WTC11 (cell line): ENCODE results near the gene ECT2. TPM values are rescaled to one million over a fixed set of nuclear protein-coding genes. Genes with fewer than 3 reads are reported as not detected.
A peak's percentile ranks its signal among the peaks of the same experiment; 100 is the strongest.

Source experiments
- ATAC-seq: fragments of 200-7000 bp; cut with Tn5 transposase; 2 replicates; pipeline ENCODE4 v1.10.0; 2021; ENCODE audit warnings: mild to moderate bottlenecking, moderate library complexity
- CTCF ChIA-PET: fragments of 300-600 bp; sonication (Branson Sonifier 250); formaldehyde crosslinking; loops from one replicate; lab custom pipeline; 2021; ENCODE audit warnings: antibody characterized with exemption; lab: Charles Lee
- POLR2A ChIA-PET: fragments of 350-600 bp; sonication (Branson Sonifier 250); formaldehyde crosslinking; loops from one replicate; lab custom pipeline; 2021; ENCODE audit warnings: antibody characterized with exemption; lab: Charles Lee
- DNase-seq: peaks from one replicate; pipeline ENCODE4 v3.0.0; 2021; ENCODE audit warnings: low spot score
- H3K27ac Mint-ChIP-seq: 2 replicates; pipeline ENCODE4 v1.8.0; 2021; ENCODE audit warnings: mixed read lengths
- H3K27me3 Mint-ChIP-seq: 2 replicates; pipeline ENCODE4 v1.8.0; 2021; ENCODE audit warnings: low read depth, mild to moderate bottlenecking, moderate library complexity, mixed read lengths
- H3K36me3 Mint-ChIP-seq: 2 replicates; pipeline ENCODE4 v1.8.0; 2021; ENCODE audit warnings: mixed read lengths
- H3K4me1 Mint-ChIP-seq: 2 replicates; pipeline ENCODE4 v1.8.0; 2022; ENCODE audit warnings: mixed read lengths
- H3K4me3 Mint-ChIP-seq: 2 replicates; pipeline ENCODE4 v1.8.0; 2021; ENCODE audit warnings: mild to moderate bottlenecking, moderate library complexity, mixed read lengths
- H3K9me3 Mint-ChIP-seq: 2 replicates; pipeline ENCODE4 v1.8.0; 2021; ENCODE audit warnings: mixed read lengths
- CREB1 ChIP-seq: sonication (generic); formaldehyde crosslinking; IDR thresholded peaks from 2 replicates; pipeline ENCODE4 v1.8.0; 2023; ENCODE audit warnings: mild to moderate bottlenecking, missing genetic modification reagents
- CREM ChIP-seq: sonication (generic); formaldehyde crosslinking; IDR thresholded peaks from 2 replicates; pipeline ENCODE4 v1.8.1; 2022; ENCODE audit warnings: mild to moderate bottlenecking, missing genetic modification reagents, moderate library complexity
- ESRRA ChIP-seq: sonication (generic); formaldehyde crosslinking; IDR thresholded peaks from 2 replicates; pipeline ENCODE4 v1.8.1; 2022; ENCODE audit warnings: mild to moderate bottlenecking, missing genetic modification reagents, borderline replicate concordance
- MXD4 ChIP-seq: fragments of 250-450 bp; sonication (Bioruptor Pico); IDR thresholded peaks from 2 replicates; pipeline ENCODE4 v1.8.0; 2021; ENCODE audit warnings: mild to moderate bottlenecking, moderate library complexity, borderline replicate concordance
- MYBL2 ChIP-seq: sonication (generic); formaldehyde crosslinking; IDR thresholded peaks from 2 replicates; pipeline ENCODE4 v1.8.1; 2023; ENCODE audit warnings: mild to moderate bottlenecking, moderate library complexity, missing genetic modification reagents
- NFE2L1 ChIP-seq: sonication (generic); formaldehyde crosslinking; IDR thresholded peaks from 2 replicates; pipeline ENCODE4 v1.8.1; 2023; ENCODE audit warnings: missing genetic modification reagents
- NFYB ChIP-seq: sonication (generic); formaldehyde crosslinking; conservative IDR thresholded peaks from 2 replicates; pipeline ENCODE4 v1.8.0; 2022; ENCODE audit warnings: low read depth, missing genetic modification reagents
- NR2C2 ChIP-seq: sonication (generic); formaldehyde crosslinking; IDR thresholded peaks from 2 replicates; pipeline ENCODE4 v1.8.0; 2022; ENCODE audit warnings: mild to moderate bottlenecking, missing genetic modification reagents
- RELA ChIP-seq: sonication (generic); formaldehyde crosslinking; IDR thresholded peaks from 2 replicates; pipeline ENCODE4 v1.8.1; 2022; ENCODE audit warnings: missing genetic modification reagents, mild to moderate bottlenecking, borderline replicate concordance
- TEAD1 ChIP-seq: sonication (generic); formaldehyde crosslinking; IDR thresholded peaks from 2 replicates; pipeline ENCODE4 v1.8.0; 2022; ENCODE audit warnings: mild to moderate bottlenecking, missing genetic modification reagents
- ZNF423 ChIP-seq: fragments of 250-450 bp; sonication (Bioruptor Pico); IDR thresholded peaks from 2 replicates; pipeline ENCODE4 v2.1.2; 2022; ENCODE audit warnings: mild to moderate bottlenecking, moderate library complexity
- ZNF671 ChIP-seq: fragments of 250-450 bp; sonication (Bioruptor Pico); IDR thresholded peaks from 2 replicates; pipeline ENCODE4 v1.8.0; 2021; ENCODE audit warnings: mild to moderate bottlenecking
- total RNA-seq: library from RNA; stranded (reverse); gene quantifications from 3 replicates; pipeline ENCODE4 v1.2.3, GENCODE V29; 2021
- TF ChIP-seq, protein P1 (sequence below): fragments of 250-450 bp; sonication (Bioruptor Pico); IDR thresholded peaks from 2 replicates; pipeline ENCODE4 v2.1.2; 2022; ENCODE audit warnings: mild to moderate bottlenecking, moderate library complexity
- TF ChIP-seq, protein P2 (sequence below): sonication (generic); formaldehyde crosslinking; IDR thresholded peaks from 2 replicates; pipeline ENCODE4 v1.8.1; 2022; ENCODE audit warnings: low read depth, mild to moderate bottlenecking, moderate library complexity, missing genetic modification reagents, borderline replicate concordance
- TF ChIP-seq, protein P3 (sequence below): sonication (generic); formaldehyde crosslinking; conservative IDR thresholded peaks from 2 replicates; pipeline ENCODE4 v1.8.1; 2022; ENCODE audit warnings: mild to moderate bottlenecking, missing genetic modification reagents
- TF ChIP-seq, protein P4 (sequence below): sonication (generic); formaldehyde crosslinking; IDR thresholded peaks from 2 replicates; pipeline ENCODE4 v1.8.1; 2023; ENCODE audit warnings: mild to moderate bottlenecking, missing genetic modification reagents, moderate library complexity
- TF ChIP-seq, protein P5 (sequence below): sonication (generic); formaldehyde crosslinking; IDR thresholded peaks from 2 replicates; pipeline ENCODE4 v1.8.0; 2022; ENCODE audit warnings: mild to moderate bottlenecking, missing genetic modification reagents
- TF ChIP-seq, protein P6 (sequence below): sonication (generic); formaldehyde crosslinking; IDR thresholded peaks from 2 replicates; pipeline ENCODE4 v1.8.1; 2022; ENCODE audit warnings: low read depth, missing genetic modification reagents, borderline replicate concordance

The ECT2 gene
- total RNA-seq, 1 experiment from 2014 or later = 97.7 TPM

DNA sequence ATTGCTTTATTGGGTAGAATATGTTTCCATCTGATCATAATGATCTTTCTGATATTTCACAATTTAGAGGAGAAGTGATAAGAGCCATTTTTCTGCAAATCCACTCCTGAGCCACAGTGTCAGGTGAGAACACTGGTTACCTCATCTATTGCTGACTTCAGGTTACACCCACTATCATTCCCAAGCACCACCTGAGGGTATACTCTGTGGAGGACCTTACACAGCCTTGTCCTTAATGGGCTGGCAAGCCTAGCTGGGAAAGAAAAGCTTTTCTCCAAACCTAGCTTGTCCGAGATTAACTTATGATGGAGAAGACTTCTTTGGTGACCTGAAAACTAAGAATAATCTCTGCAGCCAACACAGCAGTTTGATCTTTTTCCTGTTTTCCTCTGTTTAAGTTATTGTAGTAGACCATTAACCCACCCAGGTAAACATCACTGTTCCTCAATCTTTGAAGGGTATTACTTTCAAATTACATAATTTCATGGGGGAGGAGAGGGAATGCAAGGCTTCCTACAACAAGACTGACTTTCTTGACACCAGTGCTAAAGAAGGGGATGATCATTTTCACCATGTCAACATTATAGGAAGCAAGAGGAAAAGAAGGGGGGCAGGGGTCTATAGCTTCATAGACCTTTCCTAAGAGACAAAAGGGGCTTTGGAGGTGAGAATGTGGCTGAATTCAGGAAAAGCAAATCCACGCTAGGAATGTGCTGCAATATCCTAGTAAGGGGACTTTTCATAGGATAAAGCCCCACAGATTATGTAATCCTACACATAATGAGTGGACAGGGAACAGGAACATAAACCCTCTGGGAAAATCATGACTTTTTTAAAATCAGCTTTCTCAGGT is 41.4 kb upstream of the ECT2 start:
- CTCF ChIA-PET = interaction anchor here (0.8 to 2.3 kb wide), 2 partner anchors 37 to 377 kb away, joined by 3 to 22 read pairs; no protein-coding TSS in a partner anchor
- H3K27ac Mint-ChIP-seq = no peak overlapping the region
- TF ChIP-seq CREB1 (CRISPR knock-in tag) (no peak), NFE2L1 (no peak), NR2C2 (CRISPR knock-in tag) (no peak), TEAD1 (CRISPR knock-in tag) (no peak), ESRRA (CRISPR knock-in tag) (no peak), MYBL2 (no peak), CREM (CRISPR knock-in tag) (no peak), NFYB (CRISPR knock-in tag) (no peak), ZNF671 (CRISPR knock-in tag) (no peak), ZNF423 (CRISPR knock-in tag) (no peak), RELA (CRISPR knock-in tag) (no peak), MXD4 (CRISPR knock-in tag) (no peak)
- TF ChIP-seq, protein P1, sequence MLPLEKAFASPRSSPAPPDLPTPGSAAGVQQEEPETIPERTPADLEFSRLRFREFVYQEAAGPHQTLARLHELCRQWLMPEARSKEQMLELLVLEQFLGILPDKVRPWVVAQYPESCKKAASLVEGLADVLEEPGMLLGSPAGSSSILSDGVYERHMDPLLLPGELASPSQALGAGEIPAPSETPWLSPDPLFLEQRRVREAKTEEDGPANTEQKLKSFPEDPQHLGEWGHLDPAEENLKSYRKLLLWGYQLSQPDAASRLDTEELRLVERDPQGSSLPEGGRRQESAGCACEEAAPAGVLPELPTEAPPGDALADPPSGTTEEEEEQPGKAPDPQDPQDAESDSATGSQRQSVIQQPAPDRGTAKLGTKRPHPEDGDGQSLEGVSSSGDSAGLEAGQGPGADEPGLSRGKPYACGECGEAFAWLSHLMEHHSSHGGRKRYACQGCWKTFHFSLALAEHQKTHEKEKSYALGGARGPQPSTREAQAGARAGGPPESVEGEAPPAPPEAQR (CRISPR knock-in tag) = no peak
- TF ChIP-seq, protein P2, sequence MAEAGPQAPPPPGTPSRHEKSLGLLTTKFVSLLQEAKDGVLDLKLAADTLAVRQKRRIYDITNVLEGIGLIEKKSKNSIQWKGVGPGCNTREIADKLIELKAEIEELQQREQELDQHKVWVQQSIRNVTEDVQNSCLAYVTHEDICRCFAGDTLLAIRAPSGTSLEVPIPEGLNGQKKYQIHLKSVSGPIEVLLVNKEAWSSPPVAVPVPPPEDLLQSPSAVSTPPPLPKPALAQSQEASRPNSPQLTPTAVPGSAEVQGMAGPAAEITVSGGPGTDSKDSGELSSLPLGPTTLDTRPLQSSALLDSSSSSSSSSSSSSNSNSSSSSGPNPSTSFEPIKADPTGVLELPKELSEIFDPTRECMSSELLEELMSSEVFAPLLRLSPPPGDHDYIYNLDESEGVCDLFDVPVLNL (CRISPR knock-in tag) = no peak
- TF ChIP-seq, protein P3, sequence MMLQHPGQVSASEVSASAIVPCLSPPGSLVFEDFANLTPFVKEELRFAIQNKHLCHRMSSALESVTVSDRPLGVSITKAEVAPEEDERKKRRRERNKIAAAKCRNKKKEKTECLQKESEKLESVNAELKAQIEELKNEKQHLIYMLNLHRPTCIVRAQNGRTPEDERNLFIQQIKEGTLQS = no peak
- TF ChIP-seq, protein P4, sequence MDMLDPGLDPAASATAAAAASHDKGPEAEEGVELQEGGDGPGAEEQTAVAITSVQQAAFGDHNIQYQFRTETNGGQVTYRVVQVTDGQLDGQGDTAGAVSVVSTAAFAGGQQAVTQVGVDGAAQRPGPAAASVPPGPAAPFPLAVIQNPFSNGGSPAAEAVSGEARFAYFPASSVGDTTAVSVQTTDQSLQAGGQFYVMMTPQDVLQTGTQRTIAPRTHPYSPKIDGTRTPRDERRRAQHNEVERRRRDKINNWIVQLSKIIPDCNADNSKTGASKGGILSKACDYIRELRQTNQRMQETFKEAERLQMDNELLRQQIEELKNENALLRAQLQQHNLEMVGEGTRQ = no peak
- TF ChIP-seq, protein P5, sequence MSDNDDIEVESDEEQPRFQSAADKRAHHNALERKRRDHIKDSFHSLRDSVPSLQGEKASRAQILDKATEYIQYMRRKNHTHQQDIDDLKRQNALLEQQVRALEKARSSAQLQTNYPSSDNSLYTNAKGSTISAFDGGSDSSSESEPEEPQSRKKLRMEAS (CRISPR knock-in tag) = no peak
- TF ChIP-seq, protein P6, sequence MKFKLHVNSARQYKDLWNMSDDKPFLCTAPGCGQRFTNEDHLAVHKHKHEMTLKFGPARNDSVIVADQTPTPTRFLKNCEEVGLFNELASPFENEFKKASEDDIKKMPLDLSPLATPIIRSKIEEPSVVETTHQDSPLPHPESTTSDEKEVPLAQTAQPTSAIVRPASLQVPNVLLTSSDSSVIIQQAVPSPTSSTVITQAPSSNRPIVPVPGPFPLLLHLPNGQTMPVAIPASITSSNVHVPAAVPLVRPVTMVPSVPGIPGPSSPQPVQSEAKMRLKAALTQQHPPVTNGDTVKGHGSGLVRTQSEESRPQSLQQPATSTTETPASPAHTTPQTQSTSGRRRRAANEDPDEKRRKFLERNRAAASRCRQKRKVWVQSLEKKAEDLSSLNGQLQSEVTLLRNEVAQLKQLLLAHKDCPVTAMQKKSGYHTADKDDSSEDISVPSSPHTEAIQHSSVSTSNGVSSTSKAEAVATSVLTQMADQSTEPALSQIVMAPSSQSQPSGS (CRISPR knock-in tag) = no peak
- TF ChIP-seq, all 79 proteins: peak for 0
- POLR2A ChIA-PET = no interaction called here
- H3K4me3 Mint-ChIP-seq = peak overlapping the region; percentile 93; the same call in 1 of the 2 replicates
- no peak for DNase-seq
- H3K4me1 Mint-ChIP-seq = peaks cover 14% of the 10 kb centered on the region
- H3K36me3 Mint-ChIP-seq = no peaks in the 10 kb centered on the region
- ATAC-seq = no peak
- H3K27me3 Mint-ChIP-seq = no peaks in the 10 kb centered on the region; the same call in 1 of the 2 replicates
- H3K9me3 Mint-ChIP-seq = no peaks in the 10 kb centered on the region
